Ovary (tissue), 3 donors: Measurements from ENCODE around the gene MICU2.

Source experiments
- CTCF ChIP-seq, 3 donors: fragments of 450-650 bp in 2 of 3; fragments of 200-600 bp in 1 of 3; IDR thresholded peaks; one replicate each; pipeline versions ENCODE4 v1.5.1 to v1.8.0; 2016 to 2022; ENCODE audit warnings: antibody characterized with exemption in 3 of 3, mild to moderate bottlenecking in 1 of 3
- EP300 ChIP-seq: sonication (generic); formaldehyde crosslinking; IDR thresholded peaks from one replicate; pipeline ENCODE4 v1.6.1; 2017; ENCODE audit warnings: antibody characterized with exemption
- POLR2A ChIP-seq: fragments of 450-650 bp; IDR thresholded peaks from one replicate; pipeline ENCODE4 v1.6.1; 2017; ENCODE audit warnings: antibody characterized with exemption, mild to moderate bottlenecking, moderate library complexity
- donor health status: DM: no; HTN: no; CAD: no.

- TF ChIP-seq CTCF (IDR thresholded peaks at IDR 0.05) = no peak
- no peak for TF ChIP-seq POLR2A
- no peak for TF ChIP-seq EP300
Observed at GRCh38 chr13:21596722-21597121, 7.2 kb downstream of the MICU2 start.
